Measurements from ENCODE around the gene FTSJ1. TPM values are rescaled to one million over a fixed set of nuclear protein-coding genes. Genes with fewer than 3 reads are reported as not detected.

The FTSJ1 gene
- total and polyA plus RNA-seq, 2 donors (not counting 1 experiment from before 2014, with no cell fraction given): 36.6 to 55.8 TPM

GRCh38 chrX:48491809-48492208, 15.8 kb downstream of the FTSJ1 start:
- no peak for ATAC-seq (ENCODE audit: low read depth)
- H3K27me3 Mint-ChIP-seq: no peaks in the 10 kb centered on the region
- Histone ChIP-seq H3K27me3 (replicated peaks in 1 of 4; ENCODE audit: control extremely low read depth in 1 of 4, control insufficient read depth in 3 of 4, insufficient read depth in 4 of 4, low read length in 3 of 4) (peaks cover 0 to 2% (median 0%) of the 10 kb centered on the region in 4 experiments), H3K4me3 (ENCODE audit: control extremely low read depth in 1 of 5, extremely low read depth in 1 of 5, insufficient read depth in 1 of 5, low read depth in 2 of 5, low read length in 4 of 5) (no peak overlapping the region), H4K20me1 (ENCODE audit: control insufficient read depth, insufficient read depth, low read length, poor library complexity, severe bottlenecking) (no peaks in the 10 kb centered on the region), H3K79me2 (ENCODE audit: control insufficient read depth, insufficient read depth, low read length) (no peaks in the 10 kb centered on the region), H3K9me3 (ENCODE audit: control extremely low read depth in 1 of 3, control insufficient read depth in 2 of 3, insufficient read depth in 1 of 3, low read length in 2 of 3) (no peaks in the 10 kb centered on the region), H2AFZ (ENCODE audit: insufficient read depth, low read depth, low read length, poor library complexity, severe bottlenecking) (no peak overlapping the region), H3K4me2 (replicated peaks; ENCODE audit: low read depth, low read length, poor library complexity, severe bottlenecking) (no peak overlapping the region), H3K36me3 (replicated peaks in 1 of 2; ENCODE audit: control extremely low read depth in 1 of 2, control insufficient read depth in 1 of 2, extremely low read depth in 1 of 2, insufficient read depth in 2 of 2, low read length in 1 of 2) (no peaks in the 10 kb centered on the region), H3K9ac (ENCODE audit: low read length) (no peak overlapping the region), H3K27ac (ENCODE audit: low read length in 2 of 2) (no peak overlapping the region), H3K4me1 (ENCODE audit: control insufficient read depth in 2 of 2, insufficient read depth in 2 of 2, low read length in 2 of 2) (no peaks in the 10 kb centered on the region)
- 93% methylated on average over 4 of the region's 9 CpGs for WGBS (ENCODE audit: insufficient coverage)
- no peak for TF ChIP-seq EZH2 (IDR thresholded peaks at IDR 0.05; ENCODE audit: borderline replicate concordance, insufficient read depth, low read depth, low read length, poor library complexity, severe bottlenecking)
- TF ChIP-seq, protein P1, sequence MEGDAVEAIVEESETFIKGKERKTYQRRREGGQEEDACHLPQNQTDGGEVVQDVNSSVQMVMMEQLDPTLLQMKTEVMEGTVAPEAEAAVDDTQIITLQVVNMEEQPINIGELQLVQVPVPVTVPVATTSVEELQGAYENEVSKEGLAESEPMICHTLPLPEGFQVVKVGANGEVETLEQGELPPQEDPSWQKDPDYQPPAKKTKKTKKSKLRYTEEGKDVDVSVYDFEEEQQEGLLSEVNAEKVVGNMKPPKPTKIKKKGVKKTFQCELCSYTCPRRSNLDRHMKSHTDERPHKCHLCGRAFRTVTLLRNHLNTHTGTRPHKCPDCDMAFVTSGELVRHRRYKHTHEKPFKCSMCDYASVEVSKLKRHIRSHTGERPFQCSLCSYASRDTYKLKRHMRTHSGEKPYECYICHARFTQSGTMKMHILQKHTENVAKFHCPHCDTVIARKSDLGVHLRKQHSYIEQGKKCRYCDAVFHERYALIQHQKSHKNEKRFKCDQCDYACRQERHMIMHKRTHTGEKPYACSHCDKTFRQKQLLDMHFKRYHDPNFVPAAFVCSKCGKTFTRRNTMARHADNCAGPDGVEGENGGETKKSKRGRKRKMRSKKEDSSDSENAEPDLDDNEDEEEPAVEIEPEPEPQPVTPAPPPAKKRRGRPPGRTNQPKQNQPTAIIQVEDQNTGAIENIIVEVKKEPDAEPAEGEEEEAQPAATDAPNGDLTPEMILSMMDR (IDR thresholded peaks at IDR 0.05): no peak
- DNase-seq: no peak
- intact Hi-C loops (cut with micrococcal nuclease): no loop called here
- POLR2A ChIA-PET: no interaction called here
- no peaks in the 10 kb centered on the region for H3K4me1 Mint-ChIP-seq
- CTCF ChIA-PET: no interaction called here
- no peak overlapping the region for H3K27ac Mint-ChIP-seq
- H3K9me3 Mint-ChIP-seq (ENCODE audit: insufficient read depth): no peaks in the 10 kb centered on the region
- H3K4me3 Mint-ChIP-seq: no peak overlapping the region

DNA sequence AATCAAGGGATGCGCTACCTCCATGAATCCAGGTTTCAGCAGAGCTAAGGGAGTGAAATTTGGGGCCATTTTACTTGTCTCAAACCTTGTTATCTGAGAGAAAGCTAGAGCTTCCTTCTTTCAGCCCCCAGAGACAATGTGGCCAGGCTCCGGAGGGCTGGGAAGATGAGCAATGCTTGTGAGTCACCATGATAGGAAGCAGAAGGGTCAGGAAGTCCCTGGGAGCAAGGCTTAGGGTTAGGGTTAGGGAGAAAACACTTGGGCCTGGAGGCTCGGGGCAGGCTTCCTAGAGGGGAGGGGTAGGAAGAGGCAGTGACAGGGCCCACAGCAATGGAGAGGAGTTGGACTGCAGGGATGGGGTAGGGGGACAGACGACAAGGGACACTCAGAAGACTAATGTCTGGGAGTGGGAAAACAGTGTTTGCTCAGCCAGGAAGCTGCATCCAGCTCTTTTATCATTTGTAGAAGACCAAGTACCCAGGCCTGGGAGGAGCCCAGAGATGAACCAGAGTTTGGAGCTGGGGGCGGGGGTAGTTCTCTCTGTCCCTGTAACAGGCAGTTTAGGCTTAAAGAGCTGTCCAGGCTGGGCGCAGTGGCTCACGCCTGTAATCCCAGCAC, 16.4 kb downstream of the FTSJ1 start:
- WGBS (ENCODE audit: insufficient coverage): 60% methylated on average over 2 of the region's 7 CpGs
- no peaks in the 10 kb centered on the region for H3K79me2 ChIP-seq (ENCODE audit: control insufficient read depth, insufficient read depth, low read length)
- H3K27me3 Mint-ChIP-seq: no peaks in the 10 kb centered on the region
- no peak overlapping the region for H3K4me2 ChIP-seq (replicated peaks; ENCODE audit: low read depth, low read length, poor library complexity, severe bottlenecking)
- H3K27ac ChIP-seq (ENCODE audit: low read length in 2 of 2): no peak overlapping the region
- H3K9me3 Mint-ChIP-seq (ENCODE audit: insufficient read depth): no peaks in the 10 kb centered on the region
- H3K36me3 ChIP-seq (replicated peaks in 1 of 2; ENCODE audit: control extremely low read depth in 1 of 2, control insufficient read depth in 1 of 2, extremely low read depth in 1 of 2, insufficient read depth in 2 of 2, low read length in 1 of 2): no peaks in the 10 kb centered on the region
- H3K4me3 ChIP-seq (ENCODE audit: control extremely low read depth in 1 of 5, extremely low read depth in 1 of 5, insufficient read depth in 1 of 5, low read depth in 2 of 5, low read length in 4 of 5): no peak overlapping the region
- ATAC-seq (ENCODE audit: low read depth): no peak
- no peaks in the 10 kb centered on the region for H4K20me1 ChIP-seq (ENCODE audit: control insufficient read depth, insufficient read depth, low read length, poor library complexity, severe bottlenecking)
- H3K4me3 Mint-ChIP-seq: no peak overlapping the region
- POLR2A ChIA-PET: no interaction called here
- no peak for DNase-seq
- no peak overlapping the region for H3K9ac ChIP-seq (ENCODE audit: low read length)
- no peak overlapping the region for H2AFZ ChIP-seq (ENCODE audit: insufficient read depth, low read depth, low read length, poor library complexity, severe bottlenecking)
- no peak overlapping the region for H3K27ac Mint-ChIP-seq
- intact Hi-C loops (cut with micrococcal nuclease): no loop called here
- no peaks in the 10 kb centered on the region for H3K4me1 ChIP-seq (ENCODE audit: control insufficient read depth in 2 of 2, insufficient read depth in 2 of 2, low read length in 2 of 2)
- no peaks in the 10 kb centered on the region for H3K9me3 ChIP-seq (ENCODE audit: control extremely low read depth in 1 of 3, control insufficient read depth in 2 of 3, insufficient read depth in 1 of 3, low read length in 2 of 3)
- no peaks in the 10 kb centered on the region for H3K4me1 Mint-ChIP-seq
- peaks cover 0 to 2% (median 0%) of the 10 kb centered on the region in 4 experiments for H3K27me3 ChIP-seq (replicated peaks in 1 of 4; ENCODE audit: control extremely low read depth in 1 of 4, control insufficient read depth in 3 of 4, insufficient read depth in 4 of 4, low read length in 3 of 4)
- no peak for TF ChIP-seq EZH2 (IDR thresholded peaks at IDR 0.05; ENCODE audit: borderline replicate concordance, insufficient read depth, low read depth, low read length, poor library complexity, severe bottlenecking)
- TF ChIP-seq, protein P1 (IDR thresholded peaks at IDR 0.05): no peak
- CTCF ChIA-PET: no interaction called here

Measured in B cell (primary cell).